Activated T-helper 17 cell treated with anti-CD3 and anti-CD28 coated beads, Interleukin-2, amount 50 U/mL, for 72 hours (primary cell): ENCODE results near the gene SLC25A41. TPM values are rescaled to one million over a fixed set of nuclear protein-coding genes. Genes with fewer than 3 reads are reported as not detected.

Experiments
- ATAC-seq: fragments of 150-1000 bp; cut with Tn5 transposase; replicated peaks from 2 replicates; pipeline ENCODE4 v1.10.0; 2021; ENCODE audit warnings: mild to moderate bottlenecking, moderate library complexity
- H3K27ac Mint-ChIP-seq: one replicate; pipeline ENCODE4 v1.8.0; 2022; ENCODE audit warnings: mixed read lengths
- H3K27me3 Mint-ChIP-seq: one replicate; pipeline ENCODE4 v1.8.0; 2022; ENCODE audit warnings: mixed read lengths
- H3K36me3 Mint-ChIP-seq: one replicate; pipeline ENCODE4 v1.8.0; 2022; ENCODE audit warnings: low read depth, mild to moderate bottlenecking, mixed read lengths
- H3K4me1 Mint-ChIP-seq: one replicate; pipeline ENCODE4 v1.8.0; 2022; ENCODE audit warnings: mixed read lengths
- H3K4me3 Mint-ChIP-seq: one replicate; pipeline ENCODE4 v1.8.0; 2022; ENCODE audit warnings: mild to moderate bottlenecking, mixed read lengths
- H3K9me3 Mint-ChIP-seq: one replicate; pipeline ENCODE4 v1.8.0; 2022; ENCODE audit warnings: mixed read lengths
- total RNA-seq, 2 donors: library from RNA; stranded (reverse); gene quantifications; one replicate each; pipeline ENCODE4 v1.2.3, GENCODE V29; 2022

SLC25A41 gene
- total RNA-seq, 2 donors from 2014 or later = not detected

GRCh38 chr19:6425732-6426620, 7.6 kb downstream of the SLC25A41 start:
- no peaks in the 10 kb centered on the region for H3K27me3 Mint-ChIP-seq
- H3K27ac Mint-ChIP-seq = peak overlapping the region; percentile 77
- H3K36me3 Mint-ChIP-seq = peaks cover 30% of the 10 kb centered on the region
- H3K4me1 Mint-ChIP-seq = peaks cover 8% of the 10 kb centered on the region
- ATAC-seq = no peak
- H3K9me3 Mint-ChIP-seq = no peaks in the 10 kb centered on the region
- peak overlapping the region; percentile 71 for H3K4me3 Mint-ChIP-seq

- Mint-ChIP-seq H3K4me1 (peaks cover 8% of the 10 kb centered on the region), H3K4me3 (peak overlapping the region; percentile 71), H3K27ac (peak overlapping the region; percentile 77), H3K36me3 (peaks cover 39% of the 10 kb centered on the region), H3K27me3 (no peaks in the 10 kb centered on the region), H3K9me3 (no peaks in the 10 kb centered on the region)
- ATAC-seq = peak; percentile 91
Measured at GRCh38 chr19:6424939-6425731, 8.4 kb downstream of the SLC25A41 start.

- peaks cover 46% of the 10 kb centered on the region for H3K36me3 Mint-ChIP-seq
- ATAC-seq = no peak
- peak within 1 kb of the TSS; percentile 87 for H3K27ac Mint-ChIP-seq
- H3K4me1 Mint-ChIP-seq = peaks cover 8% of the 10 kb centered on the region
- H3K27me3 Mint-ChIP-seq = no peaks in the 10 kb centered on the region
- peak within 1 kb of the TSS; percentile 87 for H3K4me3 Mint-ChIP-seq
- H3K9me3 Mint-ChIP-seq = no peaks in the 10 kb centered on the region
Measured at GRCh38 chr19:6424195-6424938, 9.2 kb downstream of the SLC25A41 start, which contains the start of gene KHSRP. TSS of gene KHSRP (minus strand) at chr19:6424811. CDS start at chr19:6424701, 110 bp downstream.

GRCh38 chr19:6423499-6424194, 9.9 kb downstream of the SLC25A41 start:
- Mint-ChIP-seq H3K27ac (peak overlapping the region; percentile 87), H3K9me3 (no peaks in the 10 kb centered on the region), H3K36me3 (peaks cover 53% of the 10 kb centered on the region), H3K4me3 (peak overlapping the region; percentile 87), H3K27me3 (no peaks in the 10 kb centered on the region), H3K4me1 (peaks cover 8% of the 10 kb centered on the region)
- ATAC-seq = no peak

- H3K4me3 Mint-ChIP-seq = no peak overlapping the region
- H3K9me3 Mint-ChIP-seq = no peaks in the 10 kb centered on the region
- no peaks in the 10 kb centered on the region for H3K27me3 Mint-ChIP-seq
- ATAC-seq = no peak
- peaks cover 75% of the 10 kb centered on the region for H3K36me3 Mint-ChIP-seq
- peaks cover 8% of the 10 kb centered on the region for H3K4me1 Mint-ChIP-seq
- peak overlapping the region; percentile 43 for H3K27ac Mint-ChIP-seq
Measured at GRCh38 chr19:6421075-6422014, 12.2 kb downstream of the SLC25A41 start.

GRCh38 chr19:6418562-6418932, 15.0 kb downstream of the SLC25A41 start:
- peaks cover 98% of the 10 kb centered on the region for H3K36me3 Mint-ChIP-seq

GRCh38 chr19:6417713-6418561, 15.6 kb downstream of the SLC25A41 start:
- no peak overlapping the region for H3K4me3 Mint-ChIP-seq
- peaks cover 98% of the 10 kb centered on the region for H3K36me3 Mint-ChIP-seq
- peaks cover 1% of the 10 kb centered on the region for H3K4me1 Mint-ChIP-seq
- H3K9me3 Mint-ChIP-seq = no peaks in the 10 kb centered on the region
- no peak overlapping the region for H3K27ac Mint-ChIP-seq
- no peak for ATAC-seq
- H3K27me3 Mint-ChIP-seq = no peaks in the 10 kb centered on the region

More at GRCh38 chr19:6418562-6418932, 15.0 kb downstream of the SLC25A41 start:
- no peaks in the 10 kb centered on the region for H3K27me3 Mint-ChIP-seq
- no peak overlapping the region for H3K4me3 Mint-ChIP-seq
- peaks cover 7% of the 10 kb centered on the region for H3K4me1 Mint-ChIP-seq
- ATAC-seq = no peak
- no peak overlapping the region for H3K27ac Mint-ChIP-seq
- H3K9me3 Mint-ChIP-seq = no peaks in the 10 kb centered on the region

GRCh38 chr19:6416658-6417405, 16.7 kb downstream of the SLC25A41 start:
- Mint-ChIP-seq H3K27ac (no peak overlapping the region), H3K4me1 (no peaks in the 10 kb centered on the region), H3K4me3 (no peak overlapping the region), H3K9me3 (no peaks in the 10 kb centered on the region), H3K36me3 (peaks cover 91% of the 10 kb centered on the region), H3K27me3 (no peaks in the 10 kb centered on the region)
- no peak for ATAC-seq

- no peak overlapping the region for H3K27ac Mint-ChIP-seq
- H3K9me3 Mint-ChIP-seq = no peaks in the 10 kb centered on the region
- H3K4me3 Mint-ChIP-seq = no peak overlapping the region
- no peak for ATAC-seq
- no peaks in the 10 kb centered on the region for H3K4me1 Mint-ChIP-seq
- H3K27me3 Mint-ChIP-seq = no peaks in the 10 kb centered on the region
- peaks cover 79% of the 10 kb centered on the region for H3K36me3 Mint-ChIP-seq
Measured at GRCh38 chr19:6415591-6416190, 17.9 kb downstream of the SLC25A41 start.

- H3K9me3 Mint-ChIP-seq = no peaks in the 10 kb centered on the region
- no peak overlapping the region for H3K4me3 Mint-ChIP-seq
- H3K27me3 Mint-ChIP-seq = no peaks in the 10 kb centered on the region
- H3K36me3 Mint-ChIP-seq = peaks cover 72% of the 10 kb centered on the region
- ATAC-seq = no peak
- H3K4me1 Mint-ChIP-seq = no peaks in the 10 kb centered on the region
- H3K27ac Mint-ChIP-seq = no peak overlapping the region
Measured at GRCh38 chr19:6414793-6415590, 18.6 kb downstream of the SLC25A41 start.
